ENCODE measurements around the gene UGT8.

The UGT8 gene

GRCh38 chr4:114684462-114684861 is 85.9 kb downstream of the UGT8 start:
- Histone ChIP-seq H3K4me2 (ENCODE audit: low read depth, low read length, poor library complexity, severe bottlenecking) (no peak overlapping the region), H3F3A (ENCODE audit: insufficient read depth) (no peaks in the 10 kb centered on the region), H3K9me3 (ENCODE audit: insufficient read depth, low read length) (no peaks in the 10 kb centered on the region), H3K4me3 (ENCODE audit: insufficient read depth, low read length, poor library complexity, severe bottlenecking) (no peak overlapping the region), H3K9ac (ENCODE audit: low read length) (no peak overlapping the region), H3K27ac (ENCODE audit: low read depth, low read length) (no peak overlapping the region), H3K27me3 (ENCODE audit: low read length) (no peaks in the 10 kb centered on the region), H2AFZ (ENCODE audit: low read depth, low read length, severe bottlenecking) (no peak overlapping the region), H3K79me2 (ENCODE audit: insufficient read depth, low read length) (no peaks in the 10 kb centered on the region), H3K9me2 (replicated peaks; ENCODE audit: insufficient read depth, low read length) (no peaks in the 10 kb centered on the region), H3K36me3 (ENCODE audit: low read length) (no peaks in the 10 kb centered on the region), H4K20me1 (ENCODE audit: low read depth, low read length) (no peaks in the 10 kb centered on the region)
- TF ChIP-seq, protein P1, sequence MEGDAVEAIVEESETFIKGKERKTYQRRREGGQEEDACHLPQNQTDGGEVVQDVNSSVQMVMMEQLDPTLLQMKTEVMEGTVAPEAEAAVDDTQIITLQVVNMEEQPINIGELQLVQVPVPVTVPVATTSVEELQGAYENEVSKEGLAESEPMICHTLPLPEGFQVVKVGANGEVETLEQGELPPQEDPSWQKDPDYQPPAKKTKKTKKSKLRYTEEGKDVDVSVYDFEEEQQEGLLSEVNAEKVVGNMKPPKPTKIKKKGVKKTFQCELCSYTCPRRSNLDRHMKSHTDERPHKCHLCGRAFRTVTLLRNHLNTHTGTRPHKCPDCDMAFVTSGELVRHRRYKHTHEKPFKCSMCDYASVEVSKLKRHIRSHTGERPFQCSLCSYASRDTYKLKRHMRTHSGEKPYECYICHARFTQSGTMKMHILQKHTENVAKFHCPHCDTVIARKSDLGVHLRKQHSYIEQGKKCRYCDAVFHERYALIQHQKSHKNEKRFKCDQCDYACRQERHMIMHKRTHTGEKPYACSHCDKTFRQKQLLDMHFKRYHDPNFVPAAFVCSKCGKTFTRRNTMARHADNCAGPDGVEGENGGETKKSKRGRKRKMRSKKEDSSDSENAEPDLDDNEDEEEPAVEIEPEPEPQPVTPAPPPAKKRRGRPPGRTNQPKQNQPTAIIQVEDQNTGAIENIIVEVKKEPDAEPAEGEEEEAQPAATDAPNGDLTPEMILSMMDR (IDR thresholded peaks at IDR 0.05; ENCODE audit: insufficient read depth, low read length, poor library complexity, severe bottlenecking), result no peak
- no peak for TF ChIP-seq EZH2phosphoT487 (conservative IDR thresholded peaks at IDR 0.05; ENCODE audit: low read length)

GRCh38 chr4:114688059-114688458 is 89.5 kb downstream of the UGT8 start:
- no peaks in the 10 kb centered on the region for H3K79me2 ChIP-seq (ENCODE audit: insufficient read depth, low read length)
- no peaks in the 10 kb centered on the region for H3F3A ChIP-seq (ENCODE audit: insufficient read depth)
- no peaks in the 10 kb centered on the region for H3K9me2 ChIP-seq (replicated peaks; ENCODE audit: insufficient read depth, low read length)
- H3K27ac ChIP-seq (ENCODE audit: low read depth, low read length), result no peak overlapping the region
- no peak overlapping the region for H3K4me2 ChIP-seq (ENCODE audit: low read depth, low read length, poor library complexity, severe bottlenecking)
- H2AFZ ChIP-seq (ENCODE audit: low read depth, low read length, severe bottlenecking), result no peak overlapping the region
- no peaks in the 10 kb centered on the region for H3K9me3 ChIP-seq (ENCODE audit: insufficient read depth, low read length)
- H3K4me3 ChIP-seq (ENCODE audit: insufficient read depth, low read length, poor library complexity, severe bottlenecking), result no peak overlapping the region
- no peak for TF ChIP-seq EZH2phosphoT487 (conservative IDR thresholded peaks at IDR 0.05; ENCODE audit: low read length)
- TF ChIP-seq, protein P1 (IDR thresholded peaks at IDR 0.05; ENCODE audit: insufficient read depth, low read length, poor library complexity, severe bottlenecking), result no peak
- no peaks in the 10 kb centered on the region for H4K20me1 ChIP-seq (ENCODE audit: low read depth, low read length)
- H3K36me3 ChIP-seq (ENCODE audit: low read length), result no peaks in the 10 kb centered on the region
- H3K27me3 ChIP-seq (ENCODE audit: low read length), result no peaks in the 10 kb centered on the region
- H3K9ac ChIP-seq (ENCODE audit: low read length), result no peak overlapping the region

DNA sequence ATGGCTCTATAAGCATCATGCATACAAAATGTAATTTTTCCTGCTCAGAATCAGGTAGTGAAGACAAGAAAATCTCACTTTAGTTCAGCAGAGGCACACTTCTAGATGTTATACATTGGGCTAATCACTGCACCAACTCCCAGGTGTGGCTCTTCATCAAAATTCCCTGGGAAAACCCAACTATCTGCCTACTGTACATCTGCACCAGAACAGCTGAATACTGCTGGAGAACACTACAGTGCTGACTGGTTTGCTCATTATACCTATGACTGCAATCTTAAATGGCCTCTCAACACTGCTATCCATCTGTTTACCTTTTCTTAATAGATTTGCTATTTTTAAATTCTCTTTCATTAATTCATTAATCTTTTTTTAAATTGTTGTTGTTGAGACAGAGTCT is 92.0 kb downstream of the UGT8 start:
- Histone ChIP-seq H3K9me2 (replicated peaks; ENCODE audit: insufficient read depth, low read length) (no peaks in the 10 kb centered on the region), H3F3A (ENCODE audit: insufficient read depth) (no peaks in the 10 kb centered on the region), H3K79me2 (ENCODE audit: insufficient read depth, low read length) (no peaks in the 10 kb centered on the region), H4K20me1 (ENCODE audit: low read depth, low read length) (no peaks in the 10 kb centered on the region), H3K27me3 (ENCODE audit: low read length) (no peaks in the 10 kb centered on the region), H3K9me3 (ENCODE audit: insufficient read depth, low read length) (no peaks in the 10 kb centered on the region), H3K9ac (ENCODE audit: low read length) (no peak overlapping the region), H3K4me3 (ENCODE audit: insufficient read depth, low read length, poor library complexity, severe bottlenecking) (no peak overlapping the region), H3K36me3 (ENCODE audit: low read length) (no peaks in the 10 kb centered on the region), H2AFZ (ENCODE audit: low read depth, low read length, severe bottlenecking) (no peak overlapping the region), H3K27ac (ENCODE audit: low read depth, low read length) (no peak overlapping the region), H3K4me2 (ENCODE audit: low read depth, low read length, poor library complexity, severe bottlenecking) (no peak overlapping the region)
- TF ChIP-seq, protein P1 (IDR thresholded peaks at IDR 0.05; ENCODE audit: insufficient read depth, low read length, poor library complexity, severe bottlenecking), result no peak
- no peak for TF ChIP-seq EZH2phosphoT487 (conservative IDR thresholded peaks at IDR 0.05; ENCODE audit: low read length)
